ENCODE results near the gene PARD6G.

GRCh38 chr18:80167331-80167730, 80.0 kb downstream of the PARD6G start:
- no peak for TF ChIP-seq CTCF (IDR thresholded peaks at IDR 0.05)
- no peak for TF ChIP-seq POLR2A (IDR thresholded peaks at IDR 0.05)
